Testis (tissue), 2 donors: ENCODE results near the gene PAGE2.
"Not testable (repeated sequence)": the region's sequence is repeated elsewhere in the genome, so short reads cannot be mapped to it uniquely, and the experiment has no call there.

Experiments used
- POLR2A ChIP-seq: fragments of 450-650 bp; IDR thresholded peaks from one replicate; pipeline ENCODE4 v1.6.1; 2017; ENCODE audit warnings: antibody characterized with exemption, mild to moderate bottlenecking, moderate library complexity
- TF ChIP-seq, protein P1 (sequence below), 3 experiments: fragments of 450-650 bp in 2 of 3; fragments of 200-600 bp in 1 of 3; sonication (generic) in 1 of 3; IDR thresholded peaks; one replicate each; pipeline ENCODE4 v1.5.1; 2016 to 2019; ENCODE audit warnings: antibody characterized with exemption in 3 of 3, mild to moderate bottlenecking in 2 of 3, moderate library complexity in 1 of 3

DNA sequence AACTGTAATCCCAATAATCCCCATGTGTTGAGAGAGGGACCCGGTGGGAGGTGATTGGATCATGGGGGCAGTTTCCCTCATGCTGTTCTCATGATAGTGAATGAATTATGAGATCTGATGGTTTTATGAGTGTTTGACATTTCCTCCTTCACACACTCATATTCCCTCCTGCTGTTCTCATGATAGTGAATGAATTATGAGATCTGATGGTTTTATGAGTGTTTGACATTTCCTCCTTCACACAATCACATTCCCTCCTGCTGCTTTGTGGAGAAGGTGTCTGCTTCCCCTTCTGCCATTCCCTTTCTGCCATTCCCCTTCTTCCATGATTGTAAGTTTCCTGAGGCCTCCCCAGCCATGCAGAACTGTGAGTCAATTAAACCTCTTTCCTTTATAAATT lies 52.0 kb downstream of the PAGE2 start:
- not testable (repeated sequence) for TF ChIP-seq POLR2A
- TF ChIP-seq, protein P1, sequence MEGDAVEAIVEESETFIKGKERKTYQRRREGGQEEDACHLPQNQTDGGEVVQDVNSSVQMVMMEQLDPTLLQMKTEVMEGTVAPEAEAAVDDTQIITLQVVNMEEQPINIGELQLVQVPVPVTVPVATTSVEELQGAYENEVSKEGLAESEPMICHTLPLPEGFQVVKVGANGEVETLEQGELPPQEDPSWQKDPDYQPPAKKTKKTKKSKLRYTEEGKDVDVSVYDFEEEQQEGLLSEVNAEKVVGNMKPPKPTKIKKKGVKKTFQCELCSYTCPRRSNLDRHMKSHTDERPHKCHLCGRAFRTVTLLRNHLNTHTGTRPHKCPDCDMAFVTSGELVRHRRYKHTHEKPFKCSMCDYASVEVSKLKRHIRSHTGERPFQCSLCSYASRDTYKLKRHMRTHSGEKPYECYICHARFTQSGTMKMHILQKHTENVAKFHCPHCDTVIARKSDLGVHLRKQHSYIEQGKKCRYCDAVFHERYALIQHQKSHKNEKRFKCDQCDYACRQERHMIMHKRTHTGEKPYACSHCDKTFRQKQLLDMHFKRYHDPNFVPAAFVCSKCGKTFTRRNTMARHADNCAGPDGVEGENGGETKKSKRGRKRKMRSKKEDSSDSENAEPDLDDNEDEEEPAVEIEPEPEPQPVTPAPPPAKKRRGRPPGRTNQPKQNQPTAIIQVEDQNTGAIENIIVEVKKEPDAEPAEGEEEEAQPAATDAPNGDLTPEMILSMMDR (IDR thresholded peaks at IDR 0.05): not testable (repeated sequence)
